ENCODE data around the gene PML. TPM values are rescaled to one million over a fixed set of nuclear protein-coding genes. Genes with fewer than 3 reads are reported as not detected.
"Not testable (repeated sequence)": the region's sequence is repeated elsewhere in the genome, so short reads cannot be mapped to it uniquely, and the experiment has no call there.

Gene PML
- total RNA-seq, 1 donor from 2014 or later = 63.6 TPM

GRCh38 chr15:73965094-73965757 lies 29.3 kb upstream of the PML start:
- Mint-ChIP-seq H3K27ac (peak overlapping the region; percentile 87), H3K27me3 (ENCODE audit: insufficient read depth) (no peaks in the 10 kb centered on the region), H3K9me3 (no peaks in the 10 kb centered on the region), H3K36me3 (ENCODE audit: low read depth) (no peaks in the 10 kb centered on the region), H3K4me3 (peak overlapping the region; percentile 73), H3K4me1 (ENCODE audit: low read depth) (peaks cover 34% of the 10 kb centered on the region)
- intact Hi-C loops (cut with micrococcal nuclease) = loop anchor here (1.0 to 2.0 kb wide), 2 partner anchors 8 to 30 kb away; partner anchors contain the start of gene PML
- no peak for DNase-seq (ENCODE audit: low spot score)

DNA sequence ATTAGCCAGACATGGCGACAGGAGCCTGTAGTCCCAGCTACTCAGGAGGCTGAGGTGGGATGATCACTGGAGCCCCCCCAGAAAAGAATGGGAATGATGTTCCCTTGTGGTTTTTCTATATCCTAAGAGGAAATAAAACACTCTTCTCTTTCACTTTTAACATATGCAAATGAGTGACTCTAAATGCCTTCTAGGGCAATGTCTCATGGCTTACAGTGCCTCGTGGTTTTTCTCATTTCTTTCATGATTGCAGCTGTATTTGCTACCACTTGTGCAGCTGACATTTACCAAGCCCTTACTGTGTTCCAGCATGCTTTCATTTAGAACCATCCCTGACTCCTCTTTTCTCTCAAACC lies 28.8 kb upstream of the PML start:
- no peaks in the 10 kb centered on the region for H3K9me3 Mint-ChIP-seq
- intact Hi-C loops (cut with micrococcal nuclease) = loop anchor here (1.0 to 2.0 kb wide), 2 partner anchors 8 to 29 kb away; partner anchors contain the start of gene PML
- DNase-seq (ENCODE audit: low spot score) = peak; percentile 27

DNA sequence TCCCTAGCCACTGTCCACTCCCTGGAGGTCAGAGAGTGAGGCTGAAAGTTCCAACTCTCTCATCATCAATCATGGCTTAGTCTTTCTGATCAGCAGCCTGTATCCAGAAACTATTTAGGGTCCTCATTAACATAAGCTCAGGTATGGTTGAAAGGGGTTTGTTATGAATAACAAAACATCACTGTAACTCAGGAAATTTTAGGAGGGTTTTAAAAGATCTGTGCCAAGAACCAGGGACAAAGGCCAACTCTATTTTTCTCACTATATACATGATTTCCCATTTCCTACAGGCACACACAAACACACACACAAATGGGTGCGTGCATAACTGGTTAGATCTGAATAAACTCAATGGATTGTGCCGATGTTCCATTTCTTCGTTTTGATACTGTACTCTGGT lies 26.1 kb upstream of the PML start:
- intact Hi-C loops (cut with micrococcal nuclease) = no loop called here
- H3K9me3 Mint-ChIP-seq = no peaks in the 10 kb centered on the region
- no peak overlapping the region for H3K4me3 Mint-ChIP-seq
- no peak overlapping the region for H3K27ac Mint-ChIP-seq
- DNase-seq (ENCODE audit: low spot score) = no peak
- no peaks in the 10 kb centered on the region for H3K27me3 Mint-ChIP-seq (ENCODE audit: insufficient read depth)
- peaks cover 38% of the 10 kb centered on the region for H3K4me1 Mint-ChIP-seq (ENCODE audit: low read depth)
- no peaks in the 10 kb centered on the region for H3K36me3 Mint-ChIP-seq (ENCODE audit: low read depth)

More for the DNA sequence above, 28.8 kb upstream of the PML start:
- Mint-ChIP-seq H3K27ac (peak overlapping the region; percentile 70), H3K4me3 (peak overlapping the region; percentile 62), H3K4me1 (ENCODE audit: low read depth) (peaks cover 30% of the 10 kb centered on the region), H3K27me3 (ENCODE audit: insufficient read depth) (no peaks in the 10 kb centered on the region), H3K36me3 (ENCODE audit: low read depth) (no peaks in the 10 kb centered on the region)

DNA sequence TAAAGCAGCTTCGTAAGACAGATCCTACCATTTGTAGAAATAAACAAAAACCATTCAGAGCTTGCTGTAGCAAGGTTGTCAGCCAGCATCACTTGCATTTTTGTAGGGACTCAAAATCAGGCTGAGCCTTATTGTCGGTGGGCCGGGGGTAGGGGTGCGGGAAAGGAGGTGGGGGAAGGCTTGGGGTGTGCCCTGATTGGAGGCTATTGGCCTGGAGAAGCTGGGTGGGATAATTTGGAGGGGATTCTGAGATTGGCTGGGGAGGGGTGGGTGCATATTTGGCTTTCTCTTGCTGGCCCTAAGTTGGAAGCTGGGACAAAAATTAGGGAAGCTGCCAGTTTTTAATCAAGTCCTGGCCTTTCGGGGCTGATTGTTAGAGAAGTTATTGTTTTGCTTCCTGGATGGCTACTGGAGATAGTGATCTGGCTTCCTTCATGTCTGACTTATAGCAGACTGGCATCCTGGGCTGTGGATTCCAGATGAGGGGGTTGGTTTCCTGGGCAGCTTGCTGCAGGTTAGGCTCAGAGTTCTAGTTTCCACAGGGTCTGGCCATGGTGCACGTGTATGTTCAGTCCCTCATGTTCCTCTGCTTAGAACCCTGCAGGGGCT lies 25.3 kb upstream of the PML start:
- no peaks in the 10 kb centered on the region for H3K27me3 Mint-ChIP-seq (ENCODE audit: insufficient read depth)
- no peak for DNase-seq (ENCODE audit: low spot score)
- no peak overlapping the region for H3K4me3 Mint-ChIP-seq
- H3K9me3 Mint-ChIP-seq = no peaks in the 10 kb centered on the region
- peaks cover 40% of the 10 kb centered on the region for H3K4me1 Mint-ChIP-seq (ENCODE audit: low read depth)
- no peak overlapping the region for H3K27ac Mint-ChIP-seq
- intact Hi-C loops (cut with micrococcal nuclease) = no loop called here
- H3K36me3 Mint-ChIP-seq (ENCODE audit: low read depth) = no peaks in the 10 kb centered on the region

- H3K27ac Mint-ChIP-seq = no peak overlapping the region
- DNase-seq (ENCODE audit: low spot score) = peak; percentile 71
- peak overlapping the region; percentile 30 for H3K4me3 Mint-ChIP-seq
- intact Hi-C loops (cut with micrococcal nuclease) = loop anchor here (1.0 to 2.0 kb wide), 5 partner anchors 8 to 349 kb away; partner anchors contain the start of gene PML
- peaks cover 14% of the 10 kb centered on the region for H3K27me3 Mint-ChIP-seq (ENCODE audit: insufficient read depth)
- H3K4me1 Mint-ChIP-seq (ENCODE audit: low read depth) = peaks cover 38% of the 10 kb centered on the region
- H3K9me3 Mint-ChIP-seq = no peaks in the 10 kb centered on the region
- H3K36me3 Mint-ChIP-seq (ENCODE audit: low read depth) = peaks cover 2% of the 10 kb centered on the region
Observed at GRCh38 chr15:73972984-73973682, 21.4 kb upstream of the PML start.

DNA sequence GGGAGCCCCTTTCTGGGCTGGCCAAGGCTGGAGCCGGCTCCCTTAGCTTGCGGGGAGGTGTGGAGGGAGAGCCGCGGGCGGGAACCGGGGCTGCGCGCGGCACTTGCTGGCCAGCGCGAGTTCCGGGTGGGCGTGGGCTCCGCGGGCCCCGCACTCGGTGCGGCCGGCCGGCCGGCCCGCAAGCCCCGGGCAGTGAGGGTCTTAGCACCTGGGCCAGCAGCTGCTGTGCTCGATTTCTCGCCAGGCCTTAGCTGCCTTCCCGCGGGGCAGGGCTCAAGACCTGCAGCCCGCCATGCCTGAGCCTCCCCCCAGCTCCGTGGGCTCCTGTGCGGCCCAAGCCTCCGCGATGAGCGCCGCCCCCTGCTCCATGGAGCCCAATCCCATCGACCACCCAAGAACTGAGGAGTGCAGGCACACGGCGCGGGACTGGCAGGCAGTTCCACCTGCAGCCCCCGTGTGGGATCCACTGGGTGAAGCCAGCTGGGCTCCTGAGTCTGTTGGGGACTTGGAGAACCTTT lies 20.8 kb upstream of the PML start:
- not testable (repeated sequence) for H3K27ac Mint-ChIP-seq; H3K9me3 Mint-ChIP-seq; H3K4me3 Mint-ChIP-seq; DNase-seq (ENCODE audit: low spot score); H3K36me3 Mint-ChIP-seq (ENCODE audit: low read depth)
- intact Hi-C loops (cut with micrococcal nuclease) = loop anchor here (1.0 to 2.0 kb wide), 5 partner anchors 8 to 349 kb away; partner anchors contain the start of gene PML
- H3K4me1 Mint-ChIP-seq (ENCODE audit: low read depth) = peaks cover 34% of the 10 kb centered on the region
- H3K27me3 Mint-ChIP-seq (ENCODE audit: insufficient read depth) = peaks cover 14% of the 10 kb centered on the region

DNA sequence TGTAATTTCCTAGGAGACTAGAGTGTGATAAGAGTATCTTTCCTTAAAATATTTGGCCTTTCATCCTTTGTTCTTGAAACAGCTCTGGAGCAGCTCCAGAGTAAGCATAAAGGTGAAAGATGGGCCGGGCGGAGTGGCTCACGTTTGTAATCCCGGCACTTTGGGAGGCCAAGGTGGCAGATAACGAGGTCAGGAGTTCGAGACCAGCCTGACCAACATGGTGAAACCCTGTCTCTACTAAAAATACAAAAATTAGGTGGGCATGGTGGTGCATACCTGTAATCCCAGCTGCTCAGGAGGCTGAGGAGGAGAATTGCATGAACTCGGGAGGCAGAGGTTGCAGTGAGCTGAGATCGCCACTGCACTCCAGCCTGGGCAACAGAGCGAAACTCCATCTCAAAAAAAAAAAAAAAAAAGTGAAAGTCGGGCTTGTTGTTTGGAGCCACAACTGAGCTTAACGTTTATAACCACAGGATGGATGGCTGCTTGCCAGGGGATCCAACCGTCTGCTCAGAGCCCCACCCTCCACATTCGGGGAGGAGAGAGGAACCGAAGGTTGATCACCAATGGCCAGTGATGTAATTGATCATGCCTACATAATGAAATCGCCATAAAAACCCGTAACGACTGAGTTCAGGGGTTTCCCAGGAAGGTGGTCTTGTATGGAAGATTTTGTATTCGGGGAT lies 18.9 kb upstream of the PML start:
- intact Hi-C loops (cut with micrococcal nuclease); H3K36me3 Mint-ChIP-seq (ENCODE audit: low read depth); H3K9me3 Mint-ChIP-seq: not testable (repeated sequence)
- H3K27ac Mint-ChIP-seq = peak overlapping the region; percentile 36
- peaks cover 43% of the 10 kb centered on the region for H3K4me1 Mint-ChIP-seq (ENCODE audit: low read depth)
- peaks cover 14% of the 10 kb centered on the region for H3K27me3 Mint-ChIP-seq (ENCODE audit: insufficient read depth)
- peak overlapping the region; percentile 25 for H3K4me3 Mint-ChIP-seq
- peak; percentile 40 for DNase-seq (ENCODE audit: low spot score)

DNA sequence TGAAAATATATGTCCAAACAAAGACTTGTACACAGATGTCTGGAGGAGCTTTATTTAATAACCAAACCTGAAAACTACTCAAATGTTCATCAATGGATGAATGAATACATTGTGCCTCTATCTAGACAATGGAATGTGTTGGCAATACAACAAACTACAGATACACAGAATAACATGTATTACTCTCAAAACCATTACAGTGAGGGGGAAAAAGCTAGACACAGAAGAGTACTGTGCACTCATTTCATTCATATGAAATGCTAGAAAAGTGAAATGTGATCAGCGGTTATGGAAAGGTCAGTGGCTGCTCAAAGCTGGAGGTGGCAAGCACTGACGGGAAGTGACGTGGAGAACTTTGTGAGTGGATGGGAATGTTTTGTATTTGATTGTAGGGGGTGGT lies 15.6 kb upstream of the PML start:
- Mint-ChIP-seq H3K9me3 (no peaks in the 10 kb centered on the region), H3K4me1 (ENCODE audit: low read depth) (peaks cover 56% of the 10 kb centered on the region), H3K4me3 (no peak overlapping the region), H3K36me3 (ENCODE audit: low read depth) (peaks cover 3% of the 10 kb centered on the region), H3K27ac (no peak overlapping the region), H3K27me3 (ENCODE audit: insufficient read depth) (peaks cover 14% of the 10 kb centered on the region)
- intact Hi-C loops (cut with micrococcal nuclease) = no loop called here
- DNase-seq (ENCODE audit: low spot score) = no peak

- Mint-ChIP-seq H3K36me3 (ENCODE audit: low read depth) (peaks cover 5% of the 10 kb centered on the region), H3K4me1 (ENCODE audit: low read depth) (peaks cover 57% of the 10 kb centered on the region), H3K4me3 (no peak overlapping the region), H3K9me3 (no peaks in the 10 kb centered on the region), H3K27me3 (ENCODE audit: insufficient read depth) (peaks cover 14% of the 10 kb centered on the region), H3K27ac (no peak overlapping the region)
- intact Hi-C loops (cut with micrococcal nuclease) = no loop called here
- no peak for DNase-seq (ENCODE audit: low spot score)
Observed at GRCh38 chr15:73979636-73980035, 14.9 kb upstream of the PML start.

DNA sequence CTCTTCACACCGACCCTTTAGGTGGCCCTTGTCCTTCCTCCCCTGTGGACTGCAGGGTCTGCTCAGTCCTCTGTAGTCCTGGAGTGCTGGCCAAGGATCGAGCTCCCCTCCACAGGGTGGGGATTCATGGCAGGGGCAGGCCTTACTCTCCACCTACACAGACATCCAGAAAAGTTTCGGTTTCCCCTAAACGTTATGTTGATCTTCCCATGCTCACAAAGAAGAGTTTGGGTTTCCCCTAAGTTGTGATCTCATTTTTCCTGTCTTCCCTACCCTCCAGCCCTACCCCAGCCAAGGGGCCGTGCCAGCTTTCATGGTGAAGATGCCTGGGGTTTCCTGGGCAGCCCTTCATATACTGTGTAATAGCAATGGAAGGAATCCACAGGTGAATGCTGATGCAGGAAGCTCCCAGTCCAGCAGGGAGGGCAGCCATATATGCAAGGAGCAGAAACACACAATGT lies 12.7 kb upstream of the PML start:
- intact Hi-C loops (cut with micrococcal nuclease) = no loop called here
- peaks cover 5% of the 10 kb centered on the region for H3K27me3 Mint-ChIP-seq (ENCODE audit: insufficient read depth)
- peaks cover 3% of the 10 kb centered on the region for H3K36me3 Mint-ChIP-seq (ENCODE audit: low read depth)
- H3K9me3 Mint-ChIP-seq = no peaks in the 10 kb centered on the region
- H3K4me3 Mint-ChIP-seq = peak overlapping the region; percentile 69
- DNase-seq (ENCODE audit: low spot score) = no peak
- H3K27ac Mint-ChIP-seq = peak overlapping the region; percentile 91
- H3K4me1 Mint-ChIP-seq (ENCODE audit: low read depth) = peaks cover 54% of the 10 kb centered on the region

GRCh38 chr15:73982222-73982962 lies 12.1 kb upstream of the PML start:
- intact Hi-C loops (cut with micrococcal nuclease) = no loop called here
- Mint-ChIP-seq H3K27ac (peak overlapping the region; percentile 91), H3K9me3 (no peaks in the 10 kb centered on the region), H3K4me1 (ENCODE audit: low read depth) (peaks cover 60% of the 10 kb centered on the region), H3K36me3 (ENCODE audit: low read depth) (peaks cover 3% of the 10 kb centered on the region), H3K27me3 (ENCODE audit: insufficient read depth) (peaks cover 5% of the 10 kb centered on the region), H3K4me3 (peak overlapping the region; percentile 69)
- no peak for DNase-seq (ENCODE audit: low spot score)

- Mint-ChIP-seq H3K36me3 (ENCODE audit: low read depth) (peaks cover 3% of the 10 kb centered on the region), H3K27me3 (ENCODE audit: insufficient read depth) (no peaks in the 10 kb centered on the region), H3K9me3 (no peaks in the 10 kb centered on the region), H3K27ac (peak overlapping the region; percentile 75), H3K4me3 (no peak overlapping the region), H3K4me1 (ENCODE audit: low read depth) (peaks cover 67% of the 10 kb centered on the region)
- DNase-seq (ENCODE audit: low spot score) = no peak
- intact Hi-C loops (cut with micrococcal nuclease) = no loop called here
Observed at GRCh38 chr15:73983211-73983727, 11.2 kb upstream of the PML start.
